H1 (cell line): Measurements from ENCODE around the gene ARMH3. TPM values are rescaled to one million over a fixed set of nuclear protein-coding genes. Genes with fewer than 3 reads are reported as not detected.

Experiments
- CTCF ChIA-PET: fragments of 300-600 bp; sonication (Branson Sonifier 250); formaldehyde crosslinking; loops from one replicate; lab custom pipeline; 2021; ENCODE audit not compliant: partially characterized antibody; lab: Charles Lee
- POLR2A ChIA-PET: fragments of 300-600 bp; sonication (Branson Sonifier 250); formaldehyde crosslinking; loops from one replicate; lab custom pipeline; 2021; ENCODE audit warnings: inconsistent platforms; ENCODE audit not compliant: partially characterized antibody; lab: Charles Lee
- DNase-seq, 2 experiments: peaks; one replicate each; pipeline versions ENCODE4 v3.0.0 to v3.0.0-alpha.2; 2010 to 2022; ENCODE audit warnings: low spot score in 2 of 2, low read depth in 1 of 2, mixed read lengths in 1 of 2
- FAIRE-seq: peaks from 2 replicates; lab custom pipeline; 2011; peaks lifted over from hg19 to GRCh38; lab: Jason Lieb, UNC
- H2AFZ ChIP-seq: 2 replicates; pipeline ENCODE4 v1.8.1; 2012; ENCODE audit warnings: low read length, inconsistent platforms
- H2AK5ac ChIP-seq: 2 replicates; pipeline ENCODE4 v1.6.1; 2013; ENCODE audit warnings: low read depth, low read length
- H2BK120ac ChIP-seq: replicated peaks from 2 replicates; pipeline ENCODE3; 2013; ENCODE audit warnings: low read depth, low read length, inconsistent platforms
- H2BK12ac ChIP-seq: 2 replicates; pipeline ENCODE4 v1.6.1; 2013; ENCODE audit warnings: low read depth, low read length
- H2BK15ac ChIP-seq: 2 replicates; pipeline ENCODE4 v1.6.1; 2013; ENCODE audit warnings: low read length
- H2BK20ac ChIP-seq: 2 replicates; pipeline ENCODE4 v1.6.1; 2013; ENCODE audit warnings: low read length
- H2BK5ac ChIP-seq: 2 replicates; pipeline ENCODE4 v1.6.1; 2013; ENCODE audit warnings: low read depth, low read length
- H3K14ac ChIP-seq: 2 replicates; pipeline ENCODE4 v1.6.1; 2013; ENCODE audit warnings: inconsistent platforms; ENCODE audit not compliant: insufficient read length
- H3K18ac ChIP-seq: 2 replicates; pipeline ENCODE4 v1.6.1; 2013; ENCODE audit warnings: low read length; ENCODE audit errors: extremely low read depth
- H3K23ac ChIP-seq: 2 replicates; pipeline ENCODE4 v1.6.1; 2013; ENCODE audit warnings: inconsistent platforms; ENCODE audit not compliant: insufficient read length
- H3K23me2 ChIP-seq: 2 replicates; pipeline ENCODE4 v1.6.1; 2013; ENCODE audit warnings: low read depth, low read length
- H3K27ac ChIP-seq: 2 replicates; pipeline ENCODE4 v1.6.1; 2011; ENCODE audit warnings: low read depth, low read length, inconsistent platforms
- H3K27me3 ChIP-seq, 4 experiments: replicated peaks in 1 of 4; 1 replicate in 1 of 4; 2 replicates in 3 of 4; pipeline versions ENCODE4 v1.6.1 to v1.8.1; 2011 to 2013; ENCODE audit warnings: low read length in 3 of 4, mild to moderate bottlenecking in 3 of 4, inconsistent platforms in 2 of 4, mixed read lengths in 2 of 4, moderate library complexity in 1 of 4; ENCODE audit not compliant: control insufficient read depth in 3 of 4, insufficient read depth in 3 of 4; ENCODE audit errors: extremely low read depth in 1 of 4
- H3K36me3 ChIP-seq, 4 experiments: 2 replicates each; pipeline versions ENCODE4 v1.6.1 to v1.8.1; 2011 to 2013; ENCODE audit warnings: mild to moderate bottlenecking in 4 of 4, low read length in 3 of 4, moderate library complexity in 2 of 4, control low read depth in 1 of 4, inconsistent platforms in 1 of 4; ENCODE audit not compliant: insufficient read depth in 4 of 4, control insufficient read depth in 2 of 4
- H3K4ac ChIP-seq: replicated peaks from 2 replicates; pipeline ENCODE3; 2013; ENCODE audit warnings: low read length, low read depth, mixed read lengths, inconsistent platforms; ENCODE audit not compliant: insufficient read length
- H3K4me1 ChIP-seq, 4 experiments: replicated peaks in 1 of 4; 1 replicate in 1 of 4; 2 replicates in 3 of 4; pipeline versions ENCODE4 v1.6.1 to v1.8.1; 2011 to 2013; ENCODE audit warnings: low read length in 3 of 4, inconsistent platforms in 2 of 4, mixed read lengths in 1 of 4; ENCODE audit not compliant: insufficient read depth in 4 of 4, control insufficient read depth in 3 of 4
- H3K4me2 ChIP-seq, 2 experiments: 2 replicates each; pipeline versions ENCODE4 v1.6.1 to v1.8.1; 2011 to 2013; ENCODE audit warnings: low read depth in 2 of 2, low read length in 2 of 2, control low read depth in 1 of 2, inconsistent platforms in 1 of 2, mild to moderate bottlenecking in 1 of 2; ENCODE audit not compliant: insufficient read depth in 1 of 2
- H3K4me3 ChIP-seq, 4 experiments: fragments of 200-600, 300-600 bp in 1 of 4; sonication (generic), shearing (Covaris generic), sonication (Bioruptor Twin) in 1 of 4; 2 replicates each; pipeline versions ENCODE4 v1.5.1 to v1.8.1; 2011 to 2016; ENCODE audit warnings: low read length in 4 of 4, low read depth in 3 of 4, control low read depth in 2 of 4, inconsistent platforms in 2 of 4, mild to moderate bottlenecking in 2 of 4, mixed read lengths in 1 of 4, moderate library complexity in 1 of 4; ENCODE audit not compliant: insufficient read depth in 2 of 4; ENCODE audit errors: extremely low read depth in 1 of 4
- H3K56ac ChIP-seq: replicated peaks from 2 replicates; pipeline ENCODE3; 2013; ENCODE audit warnings: low read depth, mild to moderate bottlenecking, mixed read lengths, low read length, inconsistent platforms; ENCODE audit not compliant: insufficient read length
- H3K79me1 ChIP-seq: 2 replicates; pipeline ENCODE4 v1.6.1; 2013; ENCODE audit warnings: low read depth, low read length, control low read depth
- H3K79me2 ChIP-seq, 2 experiments: 2 replicates each; pipeline versions ENCODE4 v1.6.1 to v1.8.1; 2012 to 2013; ENCODE audit warnings: low read length in 2 of 2, mild to moderate bottlenecking in 2 of 2, inconsistent platforms in 1 of 2; ENCODE audit not compliant: insufficient read depth in 2 of 2, control insufficient read depth in 1 of 2
- H3K9ac ChIP-seq, 4 experiments: replicated peaks in 1 of 4; 1 replicate in 1 of 4; 2 replicates in 3 of 4; pipeline versions ENCODE4 v1.6.1 to v1.8.1; 2011 to 2013; ENCODE audit warnings: low read depth in 3 of 4, low read length in 3 of 4, control low read depth in 2 of 4, mild to moderate bottlenecking in 2 of 4, moderate library complexity in 2 of 4, inconsistent platforms in 1 of 4; ENCODE audit errors: extremely low read depth in 1 of 4
- H3K9me3 ChIP-seq, 2 experiments: 2 replicates each; pipeline versions ENCODE4 v1.6.1 to v1.8.1; 2012 to 2013; ENCODE audit warnings: mild to moderate bottlenecking in 2 of 2, moderate library complexity in 2 of 2, control low read depth in 1 of 2, inconsistent platforms in 1 of 2, low read depth in 1 of 2, low read length in 1 of 2, mixed read lengths in 1 of 2; ENCODE audit not compliant: insufficient read depth in 2 of 2
- H4K20me1 ChIP-seq, 2 experiments: replicated peaks in 1 of 2; 2 replicates each; pipeline versions ENCODE3 to v1.8.1; 2011 to 2013; ENCODE audit warnings: inconsistent platforms in 2 of 2, low read length in 2 of 2, mild to moderate bottlenecking in 1 of 2; ENCODE audit not compliant: insufficient read depth in 2 of 2, control insufficient read depth in 1 of 2
- H4K5ac ChIP-seq: 2 replicates; pipeline ENCODE4 v1.6.1; 2013; ENCODE audit warnings: low read length, low read depth, mixed read lengths, inconsistent platforms; ENCODE audit not compliant: insufficient read length
- H4K8ac ChIP-seq: 2 replicates; pipeline ENCODE4 v1.8.0; 2013; ENCODE audit warnings: mild to moderate bottlenecking, moderate library complexity, low read length, inconsistent platforms; ENCODE audit not compliant: insufficient read depth; ENCODE audit errors: extremely low read depth
- H4K91ac ChIP-seq: replicated peaks from 2 replicates; pipeline ENCODE3; 2013; ENCODE audit warnings: low read length, mixed read lengths, inconsistent platforms; ENCODE audit not compliant: insufficient read length
- CBX5 ChIP-seq: fragments of 300-800, 300-1000 bp; sonication (generic); IDR thresholded peaks from 2 replicates; pipeline ENCODE4 v1.7.1; 2016; ENCODE audit warnings: antibody characterized with exemption, low read length, low read depth
- SIN3A ChIP-seq, 2 experiments: IDR thresholded peaks in 1 of 2; conservative IDR thresholded peaks in 1 of 2; 2 replicates each; pipeline ENCODE4 v1.6.1; 2011 to 2012; ENCODE audit warnings: low read length in 2 of 2, improper control_type of control experiment in 1 of 2, low read depth in 1 of 2, mild to moderate bottlenecking in 1 of 2
- WGBS, 2 experiments: shearing (Covaris generic) in 1 of 2; methylation state at CpG; one replicate each; pipeline versions ENCODE4 v1.1.6 to v1.1.7; 2013 to 2015; ENCODE audit warnings: low lambda C conversion rate in 2 of 2, mixed read lengths in 2 of 2, inconsistent platforms in 1 of 2, low coverage in 1 of 2, missing lambda C conversion rate in 1 of 2; ENCODE audit not compliant: insufficient replicate concordance in 2 of 2, insufficient coverage in 1 of 2, insufficient read length in 1 of 2; ENCODE audit errors: extremely low coverage in 1 of 2, missing lambda C conversion rate in 1 of 2; 5-methylcytosine and 5-hydroxymethylcytosine counted together
- polyA plus RNA-seq, 7 experiments: library from polyadenylated mRNA; depleted of rRNA in 3 of 7; stranded (reverse) in 5 of 7; unstranded in 2 of 7; fragments of >200 nt in 5 of 7; fragments of 200-250 nt in 2 of 7; gene quantifications; 1 replicate in 5 of 7; 2 replicates in 1 of 7; 4 replicates in 1 of 7; pipeline versions ENCODE4 v1.2.1 to v1.2.3, GENCODE V29; 2011 to 2013; ENCODE audit warnings: missing spikeins in 2 of 7, mixed read lengths in 2 of 7
- total RNA-seq: library from RNA; stranded (reverse); fragmentation: NEBNext Ultra II Directional; extraction: Animal tissue kit (Norgen Biotek cat#: 25700); gene quantifications from 2 replicates; pipeline ENCODE4 v1.2.1, GENCODE V29; 2021

ARMH3 gene
- total and polyA plus RNA-seq, 2 of the 8 experiments (the other 6 are each of a cell fraction or from before 2014, with no cell fraction given), result 11.6 to 18.3 TPM

- Histone ChIP-seq H3K23ac (no peak overlapping the region), H2BK15ac (no peak overlapping the region), H3K9ac (no peak overlapping the region), H3K4me3 (no peak overlapping the region), H4K20me1 (no peaks in the 10 kb centered on the region), H3K4ac (no peak overlapping the region), H2AFZ (no peak overlapping the region), H3K18ac (no peak overlapping the region), H3K27ac (no peak overlapping the region), H3K79me2 (no peaks in the 10 kb centered on the region), H3K4me1 (peaks cover 6 to 28% (median 18%) of the 10 kb centered on the region in 4 experiments; a peak in 6 of 7 replicates), H3K27me3 (no peaks in the 10 kb centered on the region; a peak in 1 of 7 replicates), H3K14ac (no peak overlapping the region), H3K9me3 (no peaks in the 10 kb centered on the region), H4K91ac (no peak overlapping the region), H3K79me1 (no peaks in the 10 kb centered on the region), H2BK120ac (no peak overlapping the region), H3K56ac (no peak overlapping the region)
- CTCF ChIA-PET, result interaction anchor here (0.9 to 3.2 kb wide), 4 partner anchors 10 to 105 kb away, joined by 3 to 20 read pairs (median 13); no protein-coding TSS in a partner anchor
- FAIRE-seq, result no peak
- no peak for DNase-seq
- 88% methylated on average over 7 of the region's 7 CpGs; no CpG with 5 or more reads in 1 of the 2 experiments for WGBS, 2 experiments
- POLR2A ChIA-PET, result interaction anchor here (0.7 kb wide), 1 partner anchor 182 kb away, joined by 4 read pairs; no protein-coding TSS in a partner anchor
- TF ChIP-seq CBX5 (no peak), SIN3A (conservative IDR thresholded peaks at IDR 0.05 in 1 of 2, IDR thresholded peaks at IDR 0.05 in 1 of 2; ENCODE audit: low read depth in 1 of 2, low read length in 2 of 2) (peak; percentile 54 to 87; a peak in 2 of 4 replicates)
- TF ChIP-seq, all 59 proteins: peak for 1
- Histone ChIP-seq H3K23me2 (no peaks in the 10 kb centered on the region), H3K36me3 (no peaks in the 10 kb centered on the region), H3K4me2 (no peak overlapping the region), H2BK12ac (no peak overlapping the region), H4K8ac (no peak overlapping the region), H2BK5ac (0 out of 2 replicates have a peak overlapping the region, but pooled peaks have one; percentile 13), H2AK5ac (no peak overlapping the region), H2BK20ac (no peak overlapping the region), H4K5ac (no peak overlapping the region)
These were observed 152.0 kb downstream of the ARMH3 start for GRCh38 chr10:101903827-101904550.
